RWPE1 (cell line): ENCODE data around the gene LAMA2.

ENCODE experiments used
- CTCF ChIA-PET: fragments of 350-600 bp; sonication (Branson Sonifier 250); formaldehyde crosslinking; extraction: SDS; loops from one replicate; lab custom pipeline; 2021; lab: Yijun Ruan, JAX
- POLR2A ChIA-PET: fragments of 400-600 bp; formaldehyde crosslinking; extraction: SDS; loops from one replicate; lab custom pipeline; 2020; ENCODE audit warnings: antibody characterized with exemption; ENCODE audit not compliant: low non-redundant PET; lab: Yijun Ruan, JAX
- DNase-seq: peaks from one replicate; pipeline ENCODE4 v3.0.0; 2012; ENCODE audit warnings: low spot score
- H3K27ac ChIP-seq: fragments of 450-650 bp; 2 replicates; pipeline ENCODE4 v1.5.1; 2017
- CTCF ChIP-seq: fragments of 450-650 bp; conservative IDR thresholded peaks from 2 replicates; pipeline ENCODE4 v1.5.1; 2017; ENCODE audit warnings: low read depth, mild to moderate bottlenecking

LAMA2 gene

GRCh38 chr6:129189266-129189665, 306.3 kb downstream of the LAMA2 start:
- POLR2A ChIA-PET, result no interaction called here
- DNase-seq, result no peak
- H3K27ac ChIP-seq, result no peak overlapping the region
- no peak for TF ChIP-seq CTCF
- CTCF ChIA-PET, result interaction anchor here (1.1 kb wide), 1 partner anchor 28 kb away, joined by 3 read pairs; no protein-coding TSS in a partner anchor

- ChIA-PET POLR2A (no interaction called here), CTCF (no interaction called here)
- no peak overlapping the region for H3K27ac ChIP-seq
- TF ChIP-seq CTCF, result no peak
- DNase-seq, result no peak
Observed at GRCh38 chr6:129191235-129191634, 308.3 kb downstream of the LAMA2 start.

- CTCF ChIA-PET, result no interaction called here
- POLR2A ChIA-PET, result no interaction called here
- no peak for DNase-seq
- no peak overlapping the region for H3K27ac ChIP-seq
- TF ChIP-seq CTCF, result no peak
Observed at GRCh38 chr6:129192458-129192989, 309.6 kb downstream of the LAMA2 start.

- POLR2A ChIA-PET, result no interaction called here
Observed at GRCh38 chr6:129194306-129194941, 311.5 kb downstream of the LAMA2 start.

GRCh38 chr6:129195161-129195560, 312.2 kb downstream of the LAMA2 start:
- no peak overlapping the region for H3K27ac ChIP-seq
- no peak for TF ChIP-seq CTCF
- DNase-seq, result no peak
- ChIA-PET CTCF (no interaction called here), POLR2A (no interaction called here)

More at GRCh38 chr6:129194306-129194941, 311.5 kb downstream of the LAMA2 start:
- no peak for DNase-seq
- no peak for TF ChIP-seq CTCF
- H3K27ac ChIP-seq, result no peak overlapping the region
- CTCF ChIA-PET, result interaction anchor here (0.6 kb wide), 1 partner anchor 209 kb away, joined by 5 read pairs; no protein-coding TSS in a partner anchor

GRCh38 chr6:129195643-129196042, 312.7 kb downstream of the LAMA2 start:
- POLR2A ChIA-PET, result no interaction called here
- no peak for DNase-seq
- CTCF ChIA-PET, result no interaction called here
- H3K27ac ChIP-seq, result no peak overlapping the region
- no peak for TF ChIP-seq CTCF
